GM12872 (cell line): ENCODE data around the gene MFSD2B.
A peak's percentile ranks its signal among the peaks of the same experiment; 100 is the strongest.

Experiments
- TF ChIP-seq, protein P1 (sequence below): IDR thresholded peaks from 3 replicates; pipeline ENCODE4 v1.5.1; 2011; ENCODE audit warnings: low read depth, mild to moderate bottlenecking, low read length, moderate library complexity; ENCODE audit not compliant: insufficient read depth

Gene MFSD2B, protein sequence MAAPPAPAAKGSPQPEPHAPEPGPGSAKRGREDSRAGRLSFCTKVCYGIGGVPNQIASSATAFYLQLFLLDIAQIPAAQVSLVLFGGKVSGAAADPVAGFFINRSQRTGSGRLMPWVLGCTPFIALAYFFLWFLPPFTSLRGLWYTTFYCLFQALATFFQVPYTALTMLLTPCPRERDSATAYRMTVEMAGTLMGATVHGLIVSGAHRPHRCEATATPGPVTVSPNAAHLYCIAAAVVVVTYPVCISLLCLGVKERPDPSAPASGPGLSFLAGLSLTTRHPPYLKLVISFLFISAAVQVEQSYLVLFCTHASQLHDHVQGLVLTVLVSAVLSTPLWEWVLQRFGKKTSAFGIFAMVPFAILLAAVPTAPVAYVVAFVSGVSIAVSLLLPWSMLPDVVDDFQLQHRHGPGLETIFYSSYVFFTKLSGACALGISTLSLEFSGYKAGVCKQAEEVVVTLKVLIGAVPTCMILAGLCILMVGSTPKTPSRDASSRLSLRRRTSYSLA

DNA sequence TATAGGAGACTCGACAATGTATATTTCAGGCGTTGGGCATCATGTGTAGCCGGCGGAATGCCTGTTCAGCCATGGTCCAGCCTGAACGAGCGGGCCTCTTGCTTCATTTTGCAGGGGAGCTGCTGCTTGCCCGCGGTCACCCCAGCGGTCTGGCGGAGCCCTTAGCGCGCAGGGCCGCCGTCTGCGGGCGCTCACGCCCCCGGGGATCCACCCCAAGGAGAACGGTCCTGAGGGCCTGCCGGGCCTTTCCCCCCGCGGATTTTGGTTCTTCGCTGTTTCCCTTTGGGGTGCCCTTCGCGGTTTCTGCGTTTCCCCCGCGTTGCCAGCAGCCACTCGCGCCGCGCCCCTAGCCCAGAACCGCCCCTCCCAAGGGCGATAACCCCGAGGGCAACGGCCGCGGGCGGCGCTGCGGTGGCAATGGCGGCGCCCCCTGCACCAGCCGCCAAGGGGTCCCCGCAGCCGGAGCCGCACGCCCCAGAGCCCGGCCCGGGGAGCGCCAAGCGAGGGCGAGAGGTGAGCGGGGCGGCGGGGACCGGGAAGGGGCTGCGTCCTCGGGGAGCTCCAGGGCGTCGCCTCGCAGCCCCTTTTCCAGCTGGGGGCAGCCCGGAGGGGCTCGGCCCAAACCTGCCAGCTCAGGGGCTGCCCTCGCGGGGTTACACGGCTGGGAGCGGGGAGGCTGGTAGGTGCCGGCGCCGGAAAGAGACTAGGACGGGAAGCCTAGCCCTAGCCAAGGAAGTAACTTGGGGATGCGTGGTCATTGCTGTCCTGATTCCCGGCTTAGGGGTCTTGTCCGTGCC, at the start of gene MFSD2B:
Gene MFSD2B (plus strand): TSS at position 406 of the 797 bp plus-strand sequence. CDS start 12 bp downstream, at position 418.
- TF ChIP-seq, protein P1, sequence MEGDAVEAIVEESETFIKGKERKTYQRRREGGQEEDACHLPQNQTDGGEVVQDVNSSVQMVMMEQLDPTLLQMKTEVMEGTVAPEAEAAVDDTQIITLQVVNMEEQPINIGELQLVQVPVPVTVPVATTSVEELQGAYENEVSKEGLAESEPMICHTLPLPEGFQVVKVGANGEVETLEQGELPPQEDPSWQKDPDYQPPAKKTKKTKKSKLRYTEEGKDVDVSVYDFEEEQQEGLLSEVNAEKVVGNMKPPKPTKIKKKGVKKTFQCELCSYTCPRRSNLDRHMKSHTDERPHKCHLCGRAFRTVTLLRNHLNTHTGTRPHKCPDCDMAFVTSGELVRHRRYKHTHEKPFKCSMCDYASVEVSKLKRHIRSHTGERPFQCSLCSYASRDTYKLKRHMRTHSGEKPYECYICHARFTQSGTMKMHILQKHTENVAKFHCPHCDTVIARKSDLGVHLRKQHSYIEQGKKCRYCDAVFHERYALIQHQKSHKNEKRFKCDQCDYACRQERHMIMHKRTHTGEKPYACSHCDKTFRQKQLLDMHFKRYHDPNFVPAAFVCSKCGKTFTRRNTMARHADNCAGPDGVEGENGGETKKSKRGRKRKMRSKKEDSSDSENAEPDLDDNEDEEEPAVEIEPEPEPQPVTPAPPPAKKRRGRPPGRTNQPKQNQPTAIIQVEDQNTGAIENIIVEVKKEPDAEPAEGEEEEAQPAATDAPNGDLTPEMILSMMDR = no peak

DNA sequence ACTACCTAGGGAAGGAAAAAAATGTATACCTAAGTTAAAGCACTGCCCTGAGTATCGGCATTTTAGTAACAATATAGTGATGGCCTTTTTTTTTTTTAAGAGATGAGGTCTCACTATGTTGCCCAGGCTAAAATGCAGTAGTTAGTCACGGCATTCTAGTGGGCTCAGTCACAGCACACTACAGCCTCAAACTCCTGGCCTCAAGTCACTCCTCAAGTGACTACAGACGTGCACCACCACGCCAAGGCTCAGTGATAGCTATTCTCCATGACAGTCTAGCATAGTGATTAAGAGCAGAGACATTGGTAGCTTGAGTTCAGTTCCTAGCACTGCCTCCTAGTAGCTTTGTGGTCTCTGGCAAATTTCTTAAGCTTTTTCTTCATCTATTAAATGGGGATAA, 42.0 kb upstream of the MFSD2B start:
- TF ChIP-seq, protein P1 = no peak

DNA sequence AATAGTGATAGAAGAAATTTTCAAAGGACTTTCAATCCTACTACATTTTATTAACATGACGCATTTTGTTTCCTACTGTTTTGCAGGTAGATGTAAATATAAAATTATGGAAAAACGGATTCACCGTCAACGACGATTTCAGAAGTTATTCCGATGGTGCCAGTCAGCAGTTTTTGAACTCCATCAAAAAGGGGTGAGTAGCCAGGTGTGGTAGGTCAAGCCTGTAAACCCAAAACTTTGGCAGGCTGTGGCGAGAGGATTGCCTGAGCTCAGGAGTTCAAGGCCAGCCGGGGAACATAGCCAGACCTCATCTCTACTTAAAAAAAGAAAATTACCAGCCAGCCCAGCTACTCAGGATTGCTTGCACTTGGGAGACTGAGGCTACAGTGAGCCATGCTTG, 33.0 kb upstream of the MFSD2B start:
- TF ChIP-seq, protein P1 = no peak

DNA sequence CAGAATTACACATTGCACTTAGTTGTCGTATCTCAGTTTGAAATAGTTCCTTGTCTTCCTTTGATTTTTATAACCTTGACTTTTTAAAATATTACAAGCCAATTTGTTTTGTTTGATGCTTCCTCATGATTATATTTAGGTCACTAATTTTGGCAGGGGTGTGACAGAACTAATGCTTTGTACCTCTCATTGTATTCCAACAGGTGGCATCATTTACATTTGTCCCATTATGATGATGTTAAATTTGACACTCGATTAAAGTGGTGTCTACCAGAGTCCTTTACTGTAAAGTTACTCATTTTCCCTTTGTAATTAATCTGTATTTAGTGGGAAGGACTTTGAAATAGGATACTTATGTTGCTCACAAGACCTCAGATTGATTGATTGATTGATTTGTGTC, 21.5 kb upstream of the MFSD2B start:
- TF ChIP-seq, protein P1 = peak; percentile 22; the same call in 1 of the 3 replicates

DNA sequence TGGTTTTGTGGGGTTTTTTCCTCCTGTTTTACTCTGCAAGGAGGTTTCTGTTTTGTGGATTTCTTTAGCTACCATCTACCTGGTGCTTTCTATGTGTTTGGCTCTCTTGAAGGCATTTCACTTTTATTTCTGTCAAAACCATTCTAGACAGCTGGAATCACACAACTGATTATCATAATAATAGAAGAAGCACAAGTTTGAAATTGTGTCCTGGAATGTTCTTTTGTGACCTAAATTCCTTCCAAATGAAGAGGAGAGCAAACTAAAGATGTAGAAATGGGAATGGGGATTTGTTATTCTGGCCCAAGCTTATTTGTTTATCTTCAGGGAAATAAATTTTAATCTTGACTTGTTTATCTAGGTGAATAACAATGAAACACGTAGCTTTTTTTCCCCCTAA, 17.0 kb upstream of the MFSD2B start:
- TF ChIP-seq, protein P1 = no peak

DNA sequence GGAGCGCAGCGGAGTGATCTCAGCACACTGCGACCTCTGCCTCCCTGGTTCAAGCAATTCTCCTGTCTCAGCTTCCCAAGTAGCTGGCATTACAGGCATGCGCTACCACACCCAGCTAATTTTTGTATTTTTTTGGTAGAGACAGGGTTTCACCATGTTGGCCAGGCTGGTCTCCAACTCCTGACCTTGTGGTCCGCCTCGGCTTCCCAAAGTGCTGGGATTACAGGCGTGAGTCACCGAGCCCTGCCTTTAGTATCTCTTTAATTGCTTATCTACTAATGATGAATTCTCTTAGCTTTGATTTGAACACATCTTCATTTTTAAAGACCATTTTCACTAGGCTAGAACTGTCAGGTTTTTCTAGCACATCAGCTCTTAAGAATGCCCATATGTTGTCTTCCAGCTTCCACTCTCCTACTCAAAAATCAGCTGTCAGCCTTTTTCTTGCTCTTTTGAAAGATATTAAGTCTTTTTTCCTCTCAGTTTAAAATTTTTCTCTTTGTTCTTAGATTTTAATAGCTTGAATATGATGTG, 16.1 kb upstream of the MFSD2B start:
- TF ChIP-seq, protein P1 = no peak

DNA sequence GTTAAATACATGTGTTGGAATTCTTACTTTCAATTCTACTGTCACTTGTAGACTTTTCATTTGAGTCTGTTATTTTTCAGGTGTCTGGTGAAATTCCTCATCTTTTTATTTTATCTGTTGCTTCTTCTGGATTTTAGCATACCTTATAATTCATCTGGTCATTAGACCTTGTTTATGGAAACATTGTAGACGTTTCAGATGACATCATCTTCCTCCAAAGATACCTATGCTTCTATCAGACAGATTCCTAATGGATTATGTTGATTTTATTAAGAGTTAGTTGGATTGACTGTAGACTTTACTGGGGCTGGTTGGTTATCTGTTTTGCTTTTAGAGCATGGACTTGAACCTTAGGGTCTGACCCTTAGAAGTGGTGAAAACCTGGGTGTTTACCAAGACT, 15.3 kb upstream of the MFSD2B start:
- TF ChIP-seq, protein P1 = no peak
